ENCODE measurements around the gene NOS3.
A peak's percentile ranks its signal among the peaks of the same experiment; 100 is the strongest.

GRCh38 chr7:150992833-150993302 lies 2.1 kb downstream of the NOS3 start:
- TF ChIP-seq, protein P1, sequence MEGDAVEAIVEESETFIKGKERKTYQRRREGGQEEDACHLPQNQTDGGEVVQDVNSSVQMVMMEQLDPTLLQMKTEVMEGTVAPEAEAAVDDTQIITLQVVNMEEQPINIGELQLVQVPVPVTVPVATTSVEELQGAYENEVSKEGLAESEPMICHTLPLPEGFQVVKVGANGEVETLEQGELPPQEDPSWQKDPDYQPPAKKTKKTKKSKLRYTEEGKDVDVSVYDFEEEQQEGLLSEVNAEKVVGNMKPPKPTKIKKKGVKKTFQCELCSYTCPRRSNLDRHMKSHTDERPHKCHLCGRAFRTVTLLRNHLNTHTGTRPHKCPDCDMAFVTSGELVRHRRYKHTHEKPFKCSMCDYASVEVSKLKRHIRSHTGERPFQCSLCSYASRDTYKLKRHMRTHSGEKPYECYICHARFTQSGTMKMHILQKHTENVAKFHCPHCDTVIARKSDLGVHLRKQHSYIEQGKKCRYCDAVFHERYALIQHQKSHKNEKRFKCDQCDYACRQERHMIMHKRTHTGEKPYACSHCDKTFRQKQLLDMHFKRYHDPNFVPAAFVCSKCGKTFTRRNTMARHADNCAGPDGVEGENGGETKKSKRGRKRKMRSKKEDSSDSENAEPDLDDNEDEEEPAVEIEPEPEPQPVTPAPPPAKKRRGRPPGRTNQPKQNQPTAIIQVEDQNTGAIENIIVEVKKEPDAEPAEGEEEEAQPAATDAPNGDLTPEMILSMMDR (IDR thresholded peaks at IDR 0.05): no peak
- no peak for TF ChIP-seq POLR2A (IDR thresholded peaks at IDR 0.05)
- TF ChIP-seq POLR2AphosphoS5 (IDR thresholded peaks at IDR 0.05): peak; percentile 24 to 46
